Mesendoderm (in vitro differentiated cells): Measurements from ENCODE around the gene RNF152.
A peak's percentile ranks its signal among the peaks of the same experiment; 100 is the strongest.

ENCODE experiments used
- DNase-seq: peaks from one replicate; pipeline ENCODE4 v3.0.0; 2013
- H2AK5ac ChIP-seq: 2 replicates; pipeline ENCODE4 v1.6.1; 2013; ENCODE audit warnings: low read length, inconsistent platforms
- H2BK120ac ChIP-seq: 2 replicates; pipeline ENCODE4 v1.6.1; 2013; ENCODE audit warnings: low read depth, mild to moderate bottlenecking, low read length, moderate library complexity, mixed read lengths
- H2BK15ac ChIP-seq: replicated peaks from 2 replicates; pipeline ENCODE4 v1.6.1; 2013; ENCODE audit warnings: low read depth, mild to moderate bottlenecking, moderate library complexity
- H2BK5ac ChIP-seq: 2 replicates; pipeline ENCODE4 v1.6.1; 2013; ENCODE audit warnings: low read length, inconsistent platforms
- H3K18ac ChIP-seq: 2 replicates; pipeline ENCODE4 v1.6.1; 2013; ENCODE audit warnings: mild to moderate bottlenecking, low read length, mixed read lengths
- H3K23ac ChIP-seq: one replicate; pipeline ENCODE4 v1.6.1; 2013; ENCODE audit warnings: low read length
- H3K27ac ChIP-seq: 2 replicates; pipeline ENCODE4 v1.5.1; 2013; ENCODE audit warnings: low read depth, mild to moderate bottlenecking, inconsistent platforms, low read length, moderate library complexity
- H3K27me3 ChIP-seq: 2 replicates; pipeline ENCODE4 v1.6.1; 2013; ENCODE audit warnings: low read length, control low read depth, mild to moderate bottlenecking, inconsistent platforms; ENCODE audit not compliant: insufficient read depth, poor library complexity
- H3K36me3 ChIP-seq: 2 replicates; pipeline ENCODE4 v1.6.1; 2013; ENCODE audit warnings: low read length, inconsistent platforms; ENCODE audit not compliant: control insufficient read depth, insufficient read depth
- H3K4ac ChIP-seq: one replicate; pipeline ENCODE4 v1.6.1; 2013; ENCODE audit warnings: low read depth, mild to moderate bottlenecking, low read length, moderate library complexity
- H3K4me1 ChIP-seq: 2 replicates; pipeline ENCODE4 v1.6.1; 2013; ENCODE audit warnings: low read depth, low read length, inconsistent platforms; ENCODE audit not compliant: control insufficient read depth
- H3K4me2 ChIP-seq: 2 replicates; pipeline ENCODE4 v1.6.1; 2013; ENCODE audit warnings: low read length
- H3K4me3 ChIP-seq: 2 replicates; pipeline ENCODE4 v1.5.1; 2013; ENCODE audit warnings: mild to moderate bottlenecking, low read length
- H3K56ac ChIP-seq: one replicate; pipeline ENCODE4 v1.6.1; 2013; ENCODE audit warnings: low read length
- H3K79me1 ChIP-seq: 2 replicates; pipeline ENCODE4 v1.6.1; 2013; ENCODE audit warnings: low read length, inconsistent platforms
- H3K79me2 ChIP-seq: 2 replicates; pipeline ENCODE4 v1.6.1; 2013; ENCODE audit warnings: mild to moderate bottlenecking, low read length; ENCODE audit not compliant: control insufficient read depth, insufficient read depth
- H3K9ac ChIP-seq: 2 replicates; pipeline ENCODE4 v1.6.1; 2013; ENCODE audit warnings: low read length, inconsistent platforms
- H4K5ac ChIP-seq: one replicate; pipeline ENCODE4 v1.6.1; 2013; ENCODE audit warnings: low read length
- H4K8ac ChIP-seq: one replicate; pipeline ENCODE4 v1.6.1; 2013; ENCODE audit warnings: low read depth, mild to moderate bottlenecking, control low read depth, low read length, moderate library complexity
- WGBS: extraction: QIAGEN DNeasy Blood & Tissue Kit; methylation state at CpG from one replicate; pipeline ENCODE4 v1.1.7; 2013; ENCODE audit warnings: low lambda C conversion rate, missing lambda C conversion rate; ENCODE audit not compliant: insufficient coverage; ENCODE audit errors: extremely low coverage; 5-methylcytosine and 5-hydroxymethylcytosine counted together

RNF152 gene

DNA sequence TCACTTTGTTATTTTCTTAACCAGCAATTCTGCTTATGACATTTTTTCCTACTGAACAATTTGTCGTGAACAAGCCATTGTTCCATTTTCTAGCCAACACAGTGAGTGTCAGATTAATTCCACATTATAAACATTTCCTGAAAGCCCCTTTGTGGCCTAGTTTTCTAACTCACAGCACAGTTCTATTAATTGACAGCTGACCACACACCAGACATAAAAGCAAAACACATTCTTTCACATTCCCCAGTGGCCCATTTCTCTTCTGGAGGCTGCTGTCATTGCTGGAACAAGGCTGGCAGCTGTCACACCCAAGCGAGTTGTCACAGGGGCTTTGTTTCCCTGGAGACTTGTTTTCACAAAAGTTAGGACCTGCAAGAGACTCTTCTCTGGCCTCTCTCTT is 50.7 kb downstream of the RNF152 start:
- Histone ChIP-seq H3K4ac (no peak overlapping the region), H2AK5ac (no peak overlapping the region), H3K18ac (no peak overlapping the region), H3K79me1 (no peaks in the 10 kb centered on the region), H4K8ac (no peak overlapping the region), H3K56ac (no peak overlapping the region), H3K4me2 (no peak overlapping the region), H3K4me1 (no peaks in the 10 kb centered on the region), H2BK15ac (no peak overlapping the region), H2BK5ac (no peak overlapping the region), H3K27me3 (no peaks in the 10 kb centered on the region), H3K79me2 (no peaks in the 10 kb centered on the region), H2BK120ac (no peak overlapping the region), H3K27ac (no peak overlapping the region), H4K5ac (no peak overlapping the region), H3K36me3 (no peaks in the 10 kb centered on the region), H3K4me3 (no peak overlapping the region), H3K9ac (no peak overlapping the region), H3K23ac (no peak overlapping the region)
- no peak for DNase-seq
- no CpG with 5 or more reads among the region's 2 CpGs for WGBS

DNA sequence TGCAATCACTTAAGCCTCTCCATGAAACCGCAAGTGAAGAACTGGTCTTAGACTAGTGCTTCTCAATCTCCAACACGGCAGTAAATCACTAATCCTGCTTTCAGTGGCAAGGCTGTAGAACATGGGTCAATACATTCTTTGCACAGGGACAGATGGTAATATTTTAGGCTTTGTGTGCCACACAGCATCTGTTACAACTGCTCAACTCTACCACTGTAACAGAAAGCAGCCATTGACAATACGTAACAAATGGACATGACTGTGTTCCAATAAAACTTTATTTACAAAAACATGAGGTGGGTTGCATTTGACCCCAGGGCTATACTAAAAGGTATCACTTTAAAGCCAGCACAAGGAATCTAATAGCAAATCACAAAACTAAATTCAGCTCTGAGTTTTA is 51.1 kb downstream of the RNF152 start:
- H3K23ac ChIP-seq = no peak overlapping the region
- no peaks in the 10 kb centered on the region for H3K4me1 ChIP-seq
- no peak overlapping the region for H4K5ac ChIP-seq
- no peak overlapping the region for H3K4me2 ChIP-seq
- H3K4ac ChIP-seq = no peak overlapping the region
- no peak overlapping the region for H3K4me3 ChIP-seq
- H2AK5ac ChIP-seq = no peak overlapping the region
- no peak overlapping the region for H3K56ac ChIP-seq
- DNase-seq = no peak
- no peak overlapping the region for H2BK15ac ChIP-seq
- H2BK5ac ChIP-seq = no peak overlapping the region
- no peak overlapping the region for H3K27ac ChIP-seq
- no peaks in the 10 kb centered on the region for H3K79me1 ChIP-seq
- no peak overlapping the region for H3K18ac ChIP-seq
- no peaks in the 10 kb centered on the region for H3K79me2 ChIP-seq
- no peak overlapping the region for H2BK120ac ChIP-seq
- H4K8ac ChIP-seq = no peak overlapping the region
- no peaks in the 10 kb centered on the region for H3K36me3 ChIP-seq
- H3K27me3 ChIP-seq = no peaks in the 10 kb centered on the region
- WGBS = no CpG with 5 or more reads among the region's 3 CpGs
- no peak overlapping the region for H3K9ac ChIP-seq

DNA sequence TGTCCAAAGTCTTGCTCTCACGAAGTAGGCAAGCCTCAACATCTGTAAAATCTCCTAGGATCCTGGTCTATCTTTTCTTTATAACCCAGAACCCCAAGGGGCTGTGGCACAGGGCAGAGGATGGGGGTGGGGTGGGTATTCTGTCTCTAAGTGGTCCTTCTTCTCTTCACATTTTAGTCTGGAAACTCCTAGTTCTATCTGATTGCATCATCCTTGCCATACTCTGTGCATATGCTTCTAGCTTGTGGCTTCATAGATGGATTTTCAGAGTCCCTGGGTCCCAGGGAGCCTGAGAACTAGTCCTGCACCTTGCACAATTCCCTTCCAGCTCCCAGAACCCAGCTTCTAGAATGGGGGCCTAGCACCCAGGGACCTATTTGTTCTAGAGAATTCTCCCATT is 52.5 kb downstream of the RNF152 start:
- H4K5ac ChIP-seq = no peak overlapping the region
- H2BK5ac ChIP-seq = no peak overlapping the region
- no peak overlapping the region for H3K4ac ChIP-seq
- H3K27me3 ChIP-seq = no peaks in the 10 kb centered on the region
- H3K9ac ChIP-seq = no peak overlapping the region
- no peak overlapping the region for H3K23ac ChIP-seq
- H3K56ac ChIP-seq = no peak overlapping the region
- no peaks in the 10 kb centered on the region for H3K79me2 ChIP-seq
- H2AK5ac ChIP-seq = no peak overlapping the region
- H2BK120ac ChIP-seq = no peak overlapping the region
- no peak overlapping the region for H3K18ac ChIP-seq
- H4K8ac ChIP-seq = no peak overlapping the region
- WGBS = no CpG with 5 or more reads among the region's 1 CpG
- H3K36me3 ChIP-seq = no peaks in the 10 kb centered on the region
- H2BK15ac ChIP-seq = no peak overlapping the region
- no peak overlapping the region for H3K4me2 ChIP-seq
- no peak for DNase-seq
- H3K4me3 ChIP-seq = no peak overlapping the region
- no peaks in the 10 kb centered on the region for H3K79me1 ChIP-seq
- no peak overlapping the region for H3K27ac ChIP-seq
- H3K4me1 ChIP-seq = no peaks in the 10 kb centered on the region

DNA sequence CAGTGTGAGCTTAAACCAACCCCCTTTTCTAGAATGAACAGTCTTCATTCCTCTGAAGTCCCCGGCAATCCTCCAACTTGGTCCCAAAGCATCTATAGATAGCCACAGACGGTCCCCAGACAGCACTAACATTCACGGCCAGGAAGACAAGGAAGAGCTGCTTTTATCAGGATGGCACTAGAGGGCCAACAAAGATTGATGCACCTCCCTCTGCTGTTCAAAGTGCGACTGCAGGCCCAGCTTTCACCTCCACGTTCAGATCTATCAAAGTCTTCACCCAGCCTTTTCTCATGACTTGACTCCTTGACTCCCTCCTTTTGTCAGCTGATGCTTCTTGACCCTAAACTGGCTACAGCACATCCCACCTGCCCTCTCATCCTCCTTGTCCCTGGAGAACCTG is 54.3 kb downstream of the RNF152 start:
- Histone ChIP-seq H3K4me3 (no peak overlapping the region), H2BK5ac (no peak overlapping the region), H3K79me1 (no peaks in the 10 kb centered on the region), H2BK15ac (no peak overlapping the region), H4K8ac (no peak overlapping the region), H3K9ac (no peak overlapping the region), H3K18ac (no peak overlapping the region), H3K4me2 (no peak overlapping the region), H3K4ac (no peak overlapping the region), H3K27me3 (no peaks in the 10 kb centered on the region), H2AK5ac (no peak overlapping the region), H3K79me2 (no peaks in the 10 kb centered on the region), H3K36me3 (no peaks in the 10 kb centered on the region), H3K27ac (no peak overlapping the region), H4K5ac (no peak overlapping the region), H3K23ac (no peak overlapping the region), H3K4me1 (no peaks in the 10 kb centered on the region), H3K56ac (no peak overlapping the region), H2BK120ac (no peak overlapping the region)
- WGBS = no CpG with 5 or more reads among the region's 5 CpGs
- DNase-seq = peak; percentile 36

DNA sequence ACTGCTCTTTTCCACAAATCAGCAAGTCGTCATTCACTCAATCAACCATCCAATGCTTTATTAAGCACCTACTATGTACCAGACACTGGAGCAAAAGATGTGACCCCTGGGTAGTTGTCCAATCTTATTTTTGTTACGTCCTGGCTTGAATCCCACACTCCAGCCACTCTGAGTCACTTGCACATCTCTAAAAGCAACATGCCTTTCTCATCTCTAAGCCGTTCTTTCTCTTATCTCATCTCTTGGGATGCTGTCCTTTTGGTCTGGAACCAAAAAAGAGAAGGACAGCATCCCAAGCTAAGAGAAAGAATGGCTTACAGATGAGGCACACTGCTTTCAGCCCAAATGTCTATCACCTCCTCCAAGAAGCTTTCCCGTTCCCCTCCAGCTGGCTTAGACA is 58.8 kb downstream of the RNF152 start:
- H3K27me3 ChIP-seq = no peaks in the 10 kb centered on the region
- H3K36me3 ChIP-seq = no peaks in the 10 kb centered on the region
- DNase-seq = no peak

DNA sequence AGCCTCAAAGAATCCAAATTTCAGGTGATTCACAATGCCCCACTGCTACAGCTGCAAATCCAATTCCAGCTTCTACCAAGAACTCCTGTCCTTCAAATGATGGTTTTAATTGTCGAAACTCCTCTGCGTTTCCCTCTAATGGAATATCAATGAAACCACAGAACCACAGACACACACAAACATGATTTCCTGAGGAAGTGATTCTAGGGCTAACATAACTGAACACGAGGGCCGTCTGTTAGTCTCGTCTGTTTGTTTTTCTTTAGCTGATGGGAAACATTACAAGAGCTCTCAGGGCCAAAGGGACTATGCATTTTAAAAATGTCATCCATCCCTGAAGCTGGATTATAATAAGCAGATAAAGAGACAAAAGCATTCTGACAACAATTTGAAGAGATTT is 59.4 kb downstream of the RNF152 start:
- no peak overlapping the region for H2BK5ac ChIP-seq
- no peak overlapping the region for H3K18ac ChIP-seq
- H3K36me3 ChIP-seq = no peaks in the 10 kb centered on the region
- H3K23ac ChIP-seq = no peak overlapping the region
- no peak overlapping the region for H3K27ac ChIP-seq
- H3K4me2 ChIP-seq = no peak overlapping the region
- no peak overlapping the region for H3K9ac ChIP-seq
- H2AK5ac ChIP-seq = no peak overlapping the region
- WGBS = no CpG with 5 or more reads among the region's 5 CpGs
- no peaks in the 10 kb centered on the region for H3K27me3 ChIP-seq
- DNase-seq = no peak
- H3K79me2 ChIP-seq = no peaks in the 10 kb centered on the region
- no peak overlapping the region for H4K5ac ChIP-seq
- no peaks in the 10 kb centered on the region for H3K4me1 ChIP-seq
- H2BK120ac ChIP-seq = no peak overlapping the region
- no peaks in the 10 kb centered on the region for H3K79me1 ChIP-seq
- no peak overlapping the region for H2BK15ac ChIP-seq
- H3K4ac ChIP-seq = no peak overlapping the region
- H3K4me3 ChIP-seq = no peak overlapping the region
- no peak overlapping the region for H4K8ac ChIP-seq
- no peak overlapping the region for H3K56ac ChIP-seq

More for the DNA sequence above, 58.8 kb downstream of the RNF152 start:
- Histone ChIP-seq H3K4me3 (no peak overlapping the region), H3K4ac (no peak overlapping the region), H3K18ac (no peak overlapping the region), H2BK15ac (no peak overlapping the region), H2AK5ac (no peak overlapping the region), H3K79me1 (no peaks in the 10 kb centered on the region), H3K27ac (no peak overlapping the region), H3K56ac (no peak overlapping the region), H3K23ac (no peak overlapping the region), H3K4me1 (no peaks in the 10 kb centered on the region), H2BK5ac (no peak overlapping the region), H2BK120ac (no peak overlapping the region), H3K9ac (no peak overlapping the region), H3K79me2 (no peaks in the 10 kb centered on the region), H4K5ac (no peak overlapping the region), H4K8ac (no peak overlapping the region), H3K4me2 (no peak overlapping the region)
- WGBS = no CpG with 5 or more reads among the region's 4 CpGs
